Fibroblast of villous mesenchyme (primary cell): Measurements from ENCODE around the gene PARM1. TPM values are rescaled to one million over a fixed set of nuclear protein-coding genes. Genes with fewer than 3 reads are reported as not detected.
"Not testable (repeated sequence)": the region's sequence is repeated elsewhere in the genome, so short reads cannot be mapped to it uniquely, and the experiment has no call there.

Experiments used
- DNase-seq: peaks from one replicate; pipeline ENCODE4 v3.0.0-alpha.2; 2010; ENCODE audit warnings: low read depth
- H3K4me3 ChIP-seq: 2 replicates; pipeline ENCODE4 v1.5.1; 2011; ENCODE audit warnings: low read depth, mild to moderate bottlenecking, low read length
- total RNA-seq: library from RNA; depleted of rRNA; stranded (reverse); fragments of >200 nt; gene quantifications from 2 replicates; pipeline ENCODE4 v1.2.3, GENCODE V29; 2012
- TF ChIP-seq, protein P1 (sequence below): IDR thresholded peaks from 2 replicates; pipeline ENCODE4 v1.5.1; 2012; ENCODE audit warnings: low read depth, mild to moderate bottlenecking, low read length; ENCODE audit not compliant: insufficient read depth

PARM1 gene
- total RNA-seq, 1 donor, result 0.86 TPM

- TF ChIP-seq, protein P1, sequence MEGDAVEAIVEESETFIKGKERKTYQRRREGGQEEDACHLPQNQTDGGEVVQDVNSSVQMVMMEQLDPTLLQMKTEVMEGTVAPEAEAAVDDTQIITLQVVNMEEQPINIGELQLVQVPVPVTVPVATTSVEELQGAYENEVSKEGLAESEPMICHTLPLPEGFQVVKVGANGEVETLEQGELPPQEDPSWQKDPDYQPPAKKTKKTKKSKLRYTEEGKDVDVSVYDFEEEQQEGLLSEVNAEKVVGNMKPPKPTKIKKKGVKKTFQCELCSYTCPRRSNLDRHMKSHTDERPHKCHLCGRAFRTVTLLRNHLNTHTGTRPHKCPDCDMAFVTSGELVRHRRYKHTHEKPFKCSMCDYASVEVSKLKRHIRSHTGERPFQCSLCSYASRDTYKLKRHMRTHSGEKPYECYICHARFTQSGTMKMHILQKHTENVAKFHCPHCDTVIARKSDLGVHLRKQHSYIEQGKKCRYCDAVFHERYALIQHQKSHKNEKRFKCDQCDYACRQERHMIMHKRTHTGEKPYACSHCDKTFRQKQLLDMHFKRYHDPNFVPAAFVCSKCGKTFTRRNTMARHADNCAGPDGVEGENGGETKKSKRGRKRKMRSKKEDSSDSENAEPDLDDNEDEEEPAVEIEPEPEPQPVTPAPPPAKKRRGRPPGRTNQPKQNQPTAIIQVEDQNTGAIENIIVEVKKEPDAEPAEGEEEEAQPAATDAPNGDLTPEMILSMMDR, result no peak
- DNase-seq, result no peak
Observed at GRCh38 chr4:74975848-74976824, 43.2 kb downstream of the PARM1 start.

DNA sequence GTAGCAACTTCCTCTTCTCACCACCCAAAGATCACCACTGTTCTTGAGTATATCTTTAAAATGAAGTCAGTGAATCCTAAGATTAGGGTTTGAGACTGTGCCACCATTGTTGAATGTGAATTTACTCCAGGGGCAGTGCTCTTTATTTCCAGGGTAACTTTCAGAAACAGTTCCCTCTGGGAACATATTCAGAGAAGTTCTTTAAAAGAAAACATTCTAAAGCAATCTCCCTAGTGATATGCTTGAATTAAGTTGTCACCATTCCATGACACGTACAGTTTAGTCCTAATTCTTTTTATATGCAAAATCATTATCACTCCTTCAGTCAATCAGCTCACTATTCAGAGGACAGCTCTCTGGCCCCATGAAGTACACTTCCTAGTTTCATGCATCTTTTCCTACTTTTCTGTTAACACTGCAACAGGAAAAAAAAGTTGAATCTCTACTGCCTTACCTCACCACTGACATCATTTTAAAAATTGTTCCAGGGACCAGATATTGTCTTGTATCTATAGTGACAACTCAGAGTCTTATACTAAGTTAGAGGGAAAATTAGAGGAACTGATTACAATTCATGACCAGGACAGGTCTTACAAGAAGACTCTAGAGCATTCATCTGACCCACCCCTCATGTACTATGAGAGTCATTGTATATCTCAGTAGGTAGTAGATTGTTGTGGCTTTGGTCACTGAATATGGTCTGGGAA lies 49.8 kb downstream of the PARM1 start:
- no peak for DNase-seq
- no peak overlapping the region for H3K4me3 ChIP-seq
- TF ChIP-seq, protein P1, result no peak

More at GRCh38 chr4:74975848-74976824, 43.2 kb downstream of the PARM1 start:
- H3K4me3 ChIP-seq, result no peak overlapping the region

DNA sequence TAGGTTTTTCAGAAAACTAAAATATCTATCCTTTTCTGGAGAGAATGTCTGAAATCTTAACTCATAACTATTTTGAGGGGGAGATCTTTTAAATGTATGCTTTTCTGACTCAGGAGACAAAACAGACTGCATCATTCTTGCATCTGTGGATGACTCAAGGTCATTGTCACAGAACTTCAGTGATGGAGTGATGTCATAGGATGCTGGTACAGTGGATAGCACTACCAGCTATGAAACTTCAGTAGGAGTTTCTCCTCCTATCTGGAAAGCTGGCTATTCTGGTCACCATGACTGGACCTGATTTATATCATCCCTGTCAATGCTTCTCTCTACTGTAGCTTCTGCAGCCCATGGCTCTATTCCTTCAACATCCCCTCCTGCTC lies 50.3 kb downstream of the PARM1 start:
- no peak overlapping the region for H3K4me3 ChIP-seq
- no peak for DNase-seq
- TF ChIP-seq, protein P1, result no peak

DNA sequence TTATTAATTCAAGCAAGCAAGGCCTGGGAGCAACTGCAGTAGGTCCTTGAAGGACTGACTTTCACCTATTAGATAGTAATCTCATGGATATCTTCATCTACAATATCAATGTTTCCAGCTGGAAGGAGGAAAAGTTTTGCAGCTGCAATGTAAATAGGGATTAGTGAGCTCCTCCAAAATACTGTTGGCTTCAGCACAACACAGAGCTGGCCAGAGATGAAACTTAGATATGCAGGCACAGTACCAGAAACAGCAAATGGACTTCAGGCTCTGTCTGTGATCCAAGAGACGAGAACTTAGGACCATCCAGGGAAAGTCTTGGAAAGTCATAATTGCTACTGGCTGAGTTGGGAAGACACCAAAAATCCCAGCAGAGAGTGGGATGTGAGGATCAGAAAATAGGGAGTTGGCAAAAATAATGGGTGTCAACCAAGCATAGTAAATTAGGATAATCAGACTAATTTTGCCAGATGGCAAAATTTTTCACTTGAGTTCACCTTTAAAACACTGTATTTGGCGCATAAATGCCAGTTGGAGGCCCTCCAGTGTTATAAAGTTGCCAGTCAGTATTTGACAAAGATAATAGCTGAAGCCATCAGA lies 57.5 kb downstream of the PARM1 start:
- TF ChIP-seq, protein P1, result no peak
- DNase-seq, result no peak
- H3K4me3 ChIP-seq, result no peak overlapping the region

DNA sequence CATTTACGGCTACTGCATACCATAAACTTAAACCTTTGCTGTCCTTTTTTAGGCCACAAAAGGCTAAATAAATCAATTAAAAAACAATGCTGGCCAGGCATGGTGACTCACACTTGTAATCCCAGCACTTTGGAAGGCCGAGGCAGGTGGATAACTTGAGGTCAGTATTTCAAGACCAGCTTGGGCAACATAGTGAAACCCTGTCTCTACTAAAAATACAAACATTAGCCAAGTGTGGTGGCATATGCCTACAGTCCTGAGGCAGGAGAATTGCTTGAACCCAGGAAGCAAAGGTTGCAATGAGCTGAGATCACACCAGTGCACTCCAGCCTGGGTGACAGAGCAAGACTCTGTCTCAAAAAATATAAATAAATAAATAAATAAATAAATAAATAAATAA lies 61.5 kb downstream of the PARM1 start:
- not testable (repeated sequence) for DNase-seq, H3K4me3 ChIP-seq

GRCh38 chr4:74996996-74997395 lies 64.1 kb downstream of the PARM1 start:
- DNase-seq, result no peak
- TF ChIP-seq, protein P1, result no peak
- H3K4me3 ChIP-seq, result no peak overlapping the region
